NT2/D1 (cell line): Measurements from ENCODE around the gene MED14.

Source experiments
- DNase-seq: peaks from one replicate; pipeline ENCODE4 v3.0.0-alpha.2; 2011; ENCODE audit warnings: low read depth, low spot score
- H3K27me3 ChIP-seq: 2 replicates; pipeline ENCODE4 v1.6.0; 2011; ENCODE audit warnings: mild to moderate bottlenecking; ENCODE audit not compliant: insufficient read length, insufficient read depth
- H3K36me3 ChIP-seq: 2 replicates; pipeline ENCODE4 v1.6.1; 2011; ENCODE audit warnings: mild to moderate bottlenecking, low read length, mixed read lengths; ENCODE audit not compliant: insufficient read depth, insufficient read length
- H3K4me1 ChIP-seq: 2 replicates; pipeline ENCODE4 v1.5.1; 2011; ENCODE audit not compliant: insufficient read depth, insufficient read length
- H3K4me3 ChIP-seq: 2 replicates; pipeline ENCODE4 v1.5.1; 2011; ENCODE audit warnings: low read depth; ENCODE audit not compliant: insufficient read length
- H3K9ac ChIP-seq: 2 replicates; pipeline ENCODE4 v1.6.0; 2011; ENCODE audit warnings: low read depth; ENCODE audit not compliant: insufficient read length
- H3K9me3 ChIP-seq: 2 replicates; pipeline ENCODE4 v1.5.1; 2011; ENCODE audit warnings: mild to moderate bottlenecking, low read length; ENCODE audit not compliant: insufficient read depth
- SUZ12 ChIP-seq: IDR thresholded peaks from 2 replicates; pipeline ENCODE4 v1.6.1; 2011; ENCODE audit not compliant: insufficient read length, insufficient read depth; ENCODE audit errors: extremely low read depth
- YY1 ChIP-seq: IDR thresholded peaks from 2 replicates; pipeline ENCODE4 v1.6.1; 2011; ENCODE audit not compliant: insufficient read length, insufficient read depth
- ZNF274 ChIP-seq: IDR thresholded peaks from 2 replicates; pipeline ENCODE4 v1.6.1; 2011; ENCODE audit warnings: mild to moderate bottlenecking, low read depth, low read length

The MED14 gene

GRCh38 chrX:40729598-40730584 lies 5.5 kb downstream of the MED14 start:
- Histone ChIP-seq H3K27me3 (no peaks in the 10 kb centered on the region), H3K4me3 (no peak overlapping the region), H3K9ac (no peak overlapping the region), H3K36me3 (peaks cover 49% of the 10 kb centered on the region), H3K4me1 (no peaks in the 10 kb centered on the region), H3K9me3 (no peaks in the 10 kb centered on the region)
- TF ChIP-seq SUZ12: no peak
- TF ChIP-seq ZNF274: no peak
- no peak for TF ChIP-seq YY1
- DNase-seq: no peak

GRCh38 chrX:40727581-40728252 lies 7.6 kb downstream of the MED14 start:
- Histone ChIP-seq H3K36me3 (peaks cover 39% of the 10 kb centered on the region), H3K27me3 (no peaks in the 10 kb centered on the region), H3K9ac (no peak overlapping the region), H3K4me3 (no peak overlapping the region), H3K9me3 (no peaks in the 10 kb centered on the region), H3K4me1 (no peaks in the 10 kb centered on the region)
- no peak for DNase-seq
- TF ChIP-seq SUZ12 (no peak), ZNF274 (no peak), YY1 (no peak)

- DNase-seq: no peak
- no peaks in the 10 kb centered on the region for H3K27me3 ChIP-seq
- no peak overlapping the region for H3K4me3 ChIP-seq
- H3K4me1 ChIP-seq: no peaks in the 10 kb centered on the region
- no peak overlapping the region for H3K9ac ChIP-seq
- TF ChIP-seq SUZ12 (no peak), ZNF274 (no peak), YY1 (no peak)
- H3K9me3 ChIP-seq: no peaks in the 10 kb centered on the region
- H3K36me3 ChIP-seq: peaks cover 36% of the 10 kb centered on the region
Observed at GRCh38 chrX:40727093-40727492, 8.2 kb downstream of the MED14 start.

- Histone ChIP-seq H3K9me3 (no peaks in the 10 kb centered on the region), H3K4me1 (no peaks in the 10 kb centered on the region), H3K4me3 (no peak overlapping the region), H3K27me3 (no peaks in the 10 kb centered on the region), H3K36me3 (peaks cover 49% of the 10 kb centered on the region), H3K9ac (no peak overlapping the region)
- TF ChIP-seq YY1 (no peak), SUZ12 (no peak), ZNF274 (no peak)
- no peak for DNase-seq
Observed at GRCh38 chrX:40722930-40723329, 12.4 kb downstream of the MED14 start.

GRCh38 chrX:40721489-40722106 lies 13.7 kb downstream of the MED14 start:
- DNase-seq: no peak
- no peak for TF ChIP-seq ZNF274
- no peak for TF ChIP-seq SUZ12
- H3K4me1 ChIP-seq: no peaks in the 10 kb centered on the region
- H3K9me3 ChIP-seq: no peaks in the 10 kb centered on the region
- H3K27me3 ChIP-seq: no peaks in the 10 kb centered on the region
- H3K4me3 ChIP-seq: no peak overlapping the region
- peaks cover 37% of the 10 kb centered on the region for H3K36me3 ChIP-seq
- H3K9ac ChIP-seq: no peak overlapping the region

- Histone ChIP-seq H3K9me3 (no peaks in the 10 kb centered on the region), H3K36me3 (peaks cover 29% of the 10 kb centered on the region), H3K4me3 (no peak overlapping the region), H3K27me3 (no peaks in the 10 kb centered on the region), H3K4me1 (no peaks in the 10 kb centered on the region), H3K9ac (no peak overlapping the region)
- DNase-seq: no peak
- TF ChIP-seq ZNF274 (no peak), YY1 (no peak), SUZ12 (no peak)
Observed at GRCh38 chrX:40720792-40721191, 14.6 kb downstream of the MED14 start.

GRCh38 chrX:40720339-40720738 lies 15.0 kb downstream of the MED14 start:
- Histone ChIP-seq H3K9me3 (no peaks in the 10 kb centered on the region), H3K9ac (no peak overlapping the region), H3K36me3 (peaks cover 26% of the 10 kb centered on the region), H3K4me1 (no peaks in the 10 kb centered on the region), H3K27me3 (no peaks in the 10 kb centered on the region), H3K4me3 (no peak overlapping the region)
- DNase-seq: no peak
- TF ChIP-seq ZNF274 (no peak), SUZ12 (no peak), YY1 (no peak)
